GM21367 (cell line): ENCODE measurements around the gene MRPS25.

Experiments
- ATAC-seq: cut with Tn5 transposase; IDR thresholded peaks from one replicate; pipeline ENCODE4 v1.9.1; 2021; ENCODE audit not compliant: unreplicated experiment

MRPS25 gene

GRCh38 chr3:15083252-15083651 lies 18.1 kb upstream of the MRPS25 start:
- no peak for ATAC-seq

DNA sequence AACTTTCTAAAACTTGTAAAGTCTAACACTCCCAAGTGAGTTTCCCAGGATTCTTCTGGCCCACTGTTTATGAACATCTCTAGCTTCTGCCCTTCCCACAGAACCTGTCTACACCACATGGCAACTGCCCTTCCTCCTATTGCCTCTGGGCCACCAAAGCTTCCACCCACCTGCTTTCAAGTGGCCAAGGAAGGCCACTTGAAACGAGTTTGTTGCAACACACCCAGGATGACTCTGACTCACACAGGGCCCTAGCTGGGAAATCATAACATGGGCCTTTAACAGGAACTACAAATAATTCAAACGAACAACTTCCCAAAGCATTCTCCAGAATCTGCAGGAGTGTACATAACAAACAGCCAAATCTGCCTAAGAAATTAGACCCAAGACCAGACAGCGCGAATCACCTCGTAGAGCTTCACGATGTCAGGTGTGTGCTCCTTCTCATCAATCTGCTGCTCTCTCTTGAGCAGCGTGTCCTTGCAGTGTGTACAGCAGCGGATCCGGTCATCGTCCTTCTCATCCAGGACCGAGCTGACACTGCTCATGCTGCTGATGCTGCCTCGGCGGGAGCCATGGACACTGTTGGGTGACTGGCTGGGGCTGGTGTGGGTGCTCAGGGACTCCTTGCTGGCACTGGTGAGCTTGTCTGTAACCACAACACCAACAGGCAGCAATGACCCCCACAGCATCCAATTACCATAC lies 17.0 kb upstream of the MRPS25 start:
- no peak for ATAC-seq

DNA sequence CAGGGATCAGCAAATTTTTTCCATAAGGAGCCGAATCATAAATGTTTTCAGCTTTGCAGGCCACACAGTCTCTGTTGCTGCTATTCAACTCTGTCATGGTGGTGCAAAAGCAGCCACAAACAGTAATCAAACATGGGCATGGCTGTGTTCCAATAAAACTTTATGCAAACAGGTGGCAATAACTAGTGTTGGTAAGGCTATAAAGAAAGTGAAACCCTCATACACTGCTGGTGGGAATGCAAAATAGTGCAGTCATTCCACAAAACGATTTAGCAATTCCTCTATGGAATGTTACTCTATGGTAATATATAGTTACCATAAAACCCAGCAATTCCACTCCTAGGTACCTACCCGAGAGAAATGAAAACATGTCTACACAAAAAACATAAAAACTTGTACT lies 14.0 kb upstream of the MRPS25 start:
- ATAC-seq: no peak

DNA sequence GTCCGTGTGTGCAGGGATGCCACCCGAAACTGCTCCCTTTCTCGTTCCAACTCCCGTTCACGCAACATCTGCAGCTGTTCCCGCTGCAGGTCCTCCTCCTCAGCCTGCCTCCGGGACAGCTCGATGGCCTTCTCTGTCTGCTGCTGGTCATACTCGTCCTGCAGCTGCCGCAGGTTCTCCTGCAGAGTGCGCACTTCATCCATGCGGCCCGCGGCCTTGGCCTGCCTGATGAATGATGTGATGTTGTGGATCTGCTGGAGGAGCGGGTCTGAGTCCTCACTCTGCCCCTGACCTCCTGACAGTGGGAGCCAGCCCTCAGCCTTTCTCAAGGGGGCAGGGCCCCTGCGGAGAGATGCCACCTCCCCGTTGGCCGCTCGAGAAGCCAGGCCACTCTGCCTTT lies 9.4 kb upstream of the MRPS25 start:
- ATAC-seq: no peak

GRCh38 chr3:15071699-15072098 lies 6.6 kb upstream of the MRPS25 start:
- ATAC-seq: no peak

DNA sequence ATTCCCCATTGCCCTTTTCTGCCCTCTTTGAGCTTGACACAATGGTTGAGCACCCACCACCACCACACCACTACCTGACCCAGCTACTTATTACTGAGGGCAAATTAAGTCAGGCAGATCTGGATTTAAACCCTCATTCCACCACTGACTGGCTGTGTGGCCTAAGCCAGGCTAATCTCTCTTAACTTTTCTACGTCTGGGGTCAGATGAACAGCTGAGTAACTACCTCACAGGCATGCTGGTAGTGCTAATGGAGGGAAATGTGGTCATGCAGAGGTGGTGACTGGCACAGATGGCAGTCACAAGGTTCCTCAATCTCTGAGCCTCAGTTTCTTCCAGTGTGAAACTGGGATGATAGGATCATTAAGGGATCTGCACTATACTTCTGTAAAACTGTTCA lies 4.3 kb upstream of the MRPS25 start:
- ATAC-seq: no peak

DNA sequence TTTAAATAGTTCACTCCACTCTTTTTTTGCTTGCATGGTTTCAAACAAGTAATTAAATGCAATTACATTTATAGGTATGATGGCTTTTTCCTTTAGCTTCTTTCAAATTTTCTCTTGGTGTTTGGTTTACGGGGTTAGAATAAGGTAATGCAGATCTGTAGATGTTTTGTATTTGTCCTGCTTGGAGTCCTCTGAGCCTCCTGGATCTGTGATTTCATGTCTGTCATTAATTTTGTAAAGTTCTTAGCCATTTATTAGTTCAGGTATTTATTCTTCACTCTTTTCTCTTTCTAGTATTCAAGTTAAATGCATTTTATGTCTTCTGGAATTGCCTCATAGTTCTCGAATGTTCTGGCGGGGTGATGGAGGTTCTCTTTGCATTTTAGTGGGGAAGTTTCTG lies 1.4 kb upstream of the MRPS25 start:
- no peak for ATAC-seq

DNA sequence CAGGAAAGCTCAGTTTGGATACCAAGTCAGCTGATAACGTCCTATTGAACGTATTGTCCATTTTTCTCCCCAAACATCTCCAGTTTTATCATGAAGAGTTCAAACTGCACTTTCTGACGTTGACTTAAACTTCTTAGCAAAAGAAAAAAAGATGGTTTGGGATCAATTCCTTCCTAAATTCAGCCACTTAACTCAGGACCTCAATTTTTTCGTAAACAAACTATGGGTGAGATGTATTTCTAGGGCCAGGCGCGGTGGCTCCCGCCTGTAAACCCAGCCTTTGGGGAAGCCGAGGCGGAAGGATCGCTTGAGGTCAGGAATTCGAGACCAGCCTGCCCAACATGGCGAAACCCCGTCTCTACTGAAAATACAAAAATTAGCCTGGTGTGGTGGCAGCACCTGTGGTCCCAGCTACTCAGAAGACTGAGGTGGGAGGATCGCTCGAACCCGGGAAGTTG lies 464 bp upstream of the MRPS25 start:
- ATAC-seq: no peak

DNA sequence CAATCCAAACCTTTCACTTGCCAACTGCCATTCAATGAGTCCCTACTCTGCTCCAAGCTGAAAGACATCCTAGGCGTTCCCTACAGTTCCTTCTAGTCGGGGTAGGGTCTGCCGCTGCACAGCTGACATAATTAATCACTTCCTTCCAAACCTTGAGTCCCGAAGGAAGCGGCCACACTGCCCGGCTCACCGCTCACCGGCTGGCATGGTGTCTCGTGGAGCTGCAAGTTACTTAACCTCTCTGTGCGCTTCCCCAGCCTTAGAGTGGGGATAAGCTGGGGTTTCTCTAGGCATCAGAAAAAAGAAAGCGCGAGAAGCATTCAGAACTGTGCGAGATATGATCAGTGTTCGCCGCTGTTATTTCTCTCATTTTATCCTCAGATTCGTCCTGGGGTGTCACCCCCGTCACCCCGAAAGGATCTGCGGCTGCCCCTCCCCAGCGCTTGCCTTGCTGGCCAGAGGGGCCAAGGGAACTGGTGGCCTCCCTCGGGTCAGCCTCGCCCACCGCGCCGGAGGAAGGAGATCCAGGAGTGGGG lies 748 bp downstream of the MRPS25 start:
- ATAC-seq: peak; percentile 17

DNA sequence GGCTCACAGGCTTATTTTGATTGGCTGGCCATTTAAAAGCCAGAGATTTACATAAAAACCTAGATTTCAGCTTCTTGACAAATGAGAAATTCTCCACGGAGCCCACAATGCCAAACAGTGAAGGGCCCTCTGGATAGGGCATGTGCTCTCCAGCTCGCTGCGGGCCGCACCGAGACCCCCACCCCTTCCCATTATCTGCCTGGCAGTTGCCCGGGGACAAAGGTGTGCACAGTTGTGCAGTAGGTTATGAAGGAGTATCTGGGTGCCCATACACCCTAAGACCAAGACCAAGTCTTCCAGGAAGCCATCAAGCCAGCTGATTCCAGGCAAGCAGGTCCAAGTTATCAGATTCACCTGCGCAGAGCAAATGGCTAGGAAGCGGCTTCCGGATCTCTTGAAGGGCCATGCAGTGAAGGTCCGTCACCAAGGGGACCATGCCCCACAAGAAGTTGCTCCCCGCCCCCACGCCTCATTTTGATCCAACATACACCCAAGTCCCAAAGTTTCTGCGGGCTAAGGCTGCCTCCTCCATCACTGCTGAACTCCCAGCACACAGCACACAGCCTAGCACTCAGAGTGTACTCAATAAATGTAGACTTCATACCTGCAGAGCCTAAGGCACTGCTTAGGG lies 1.3 kb downstream of the MRPS25 start:
- ATAC-seq: no peak

DNA sequence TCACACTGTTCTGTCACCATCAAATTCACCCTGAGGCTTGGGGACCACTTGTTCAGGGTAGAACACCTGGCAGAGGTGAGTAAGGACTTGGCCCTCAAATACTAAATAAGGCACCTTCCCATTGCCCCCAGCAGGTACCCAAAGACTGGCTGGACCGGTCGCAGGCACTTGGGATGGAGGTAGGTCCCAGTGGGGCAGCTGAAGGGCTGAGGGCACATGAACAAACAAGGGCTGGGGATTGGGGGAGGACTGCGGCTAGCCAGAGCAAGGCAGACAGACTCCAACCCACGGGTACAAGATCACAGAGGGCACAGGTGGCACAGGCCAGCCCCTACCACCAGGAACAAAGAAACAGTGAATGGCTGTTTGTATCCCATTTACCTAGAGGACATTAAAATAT lies 1.9 kb downstream of the MRPS25 start:
- no peak for ATAC-seq

- no peak for ATAC-seq
Measured at GRCh38 chr3:15060029-15060428, 5.1 kb downstream of the MRPS25 start.

GRCh38 chr3:15056676-15057404 lies 8.3 kb downstream of the MRPS25 start:
- ATAC-seq: no peak

DNA sequence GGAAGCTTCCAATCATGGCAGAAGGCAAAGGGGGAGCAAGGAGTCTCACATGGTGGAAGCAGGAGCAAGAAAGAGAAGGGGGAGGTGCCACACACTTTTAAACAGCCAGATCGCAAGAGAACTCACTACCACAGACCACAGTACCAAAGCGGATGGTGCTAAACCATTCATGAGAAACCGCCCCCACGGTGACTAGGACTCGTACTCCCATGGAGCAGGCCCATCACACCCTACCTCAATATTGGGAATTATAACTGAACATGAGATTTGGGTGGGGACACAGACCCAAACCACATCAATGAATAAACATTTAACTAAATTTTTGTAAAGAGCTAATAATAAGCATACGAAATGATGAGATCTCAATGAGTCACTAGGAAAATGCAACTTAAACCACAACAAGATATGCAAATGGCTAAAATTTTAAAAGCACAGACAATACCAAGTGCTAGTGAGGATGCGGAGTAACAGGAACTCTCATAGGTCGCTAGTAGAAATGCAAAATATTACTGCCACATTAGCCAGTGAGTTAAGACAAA lies 10.0 kb downstream of the MRPS25 start:
- no peak for ATAC-seq

GRCh38 chr3:15053541-15053940 lies 11.6 kb downstream of the MRPS25 start:
- ATAC-seq: no peak

DNA sequence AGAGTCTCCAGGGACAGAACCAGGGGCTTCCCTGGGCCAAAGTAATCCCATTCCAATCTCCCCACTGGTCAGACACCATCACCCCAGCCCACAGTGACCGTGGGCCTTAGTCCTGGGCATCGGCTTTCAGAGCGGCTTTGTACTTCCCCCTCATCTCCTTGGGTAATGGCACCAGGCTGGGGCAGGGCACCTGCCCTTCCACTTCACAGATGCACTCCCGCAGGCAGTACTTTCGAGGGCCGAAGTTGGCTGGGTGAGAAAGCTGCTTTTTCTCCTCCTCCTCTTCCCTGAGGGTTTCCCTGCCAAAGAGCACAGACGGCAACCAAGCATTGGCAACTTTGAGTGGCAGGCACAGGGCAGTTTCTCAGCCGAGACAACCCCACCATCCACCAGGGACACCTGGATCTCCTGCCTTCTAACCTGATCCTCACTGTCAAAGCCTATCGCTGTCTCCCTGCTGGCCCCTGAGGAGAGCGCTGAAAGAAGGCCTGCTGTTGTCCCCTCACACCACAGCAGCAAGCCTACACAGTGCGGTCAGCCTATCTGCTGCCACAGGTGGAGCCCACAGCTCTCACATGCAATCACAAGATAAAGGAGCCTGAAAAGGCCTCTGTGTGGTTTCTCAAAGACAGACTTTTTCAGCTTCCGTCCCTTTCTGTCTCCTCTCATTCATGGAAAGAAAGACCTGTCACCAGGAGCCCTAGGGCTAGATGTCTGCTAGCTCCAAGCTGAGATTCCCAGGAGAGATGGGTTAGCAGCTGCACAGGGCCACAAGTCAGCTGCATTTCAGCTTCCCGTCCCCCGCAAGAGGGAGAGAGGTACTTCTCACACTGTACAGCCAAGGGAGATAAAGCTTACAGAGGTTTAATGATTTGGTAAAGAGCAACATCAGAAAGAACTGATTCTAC lies 12.5 kb downstream of the MRPS25 start:
- ATAC-seq: no peak

DNA sequence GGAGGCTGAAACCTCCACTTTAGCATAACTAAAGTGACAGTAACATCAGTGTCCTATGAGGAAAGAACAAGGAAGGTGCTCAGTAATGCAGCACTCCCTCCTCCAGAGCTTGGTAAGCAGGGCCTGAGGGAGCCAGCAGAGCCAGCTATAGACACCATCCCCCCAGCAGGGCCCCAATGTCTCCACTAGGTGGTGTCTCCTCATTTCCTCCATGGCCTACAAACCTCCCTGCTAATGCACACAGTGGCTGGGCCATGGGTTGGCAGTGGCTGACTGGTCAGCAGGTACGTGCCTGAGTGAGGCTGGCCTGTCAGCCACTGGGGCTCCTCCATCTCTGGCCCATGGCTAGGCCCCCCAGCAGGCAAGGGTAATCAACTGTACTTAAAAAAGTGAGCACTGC lies 13.6 kb downstream of the MRPS25 start:
- ATAC-seq: peak; percentile 57

GRCh38 chr3:15050405-15051092 lies 14.6 kb downstream of the MRPS25 start:
- ATAC-seq: peak; percentile 81

DNA sequence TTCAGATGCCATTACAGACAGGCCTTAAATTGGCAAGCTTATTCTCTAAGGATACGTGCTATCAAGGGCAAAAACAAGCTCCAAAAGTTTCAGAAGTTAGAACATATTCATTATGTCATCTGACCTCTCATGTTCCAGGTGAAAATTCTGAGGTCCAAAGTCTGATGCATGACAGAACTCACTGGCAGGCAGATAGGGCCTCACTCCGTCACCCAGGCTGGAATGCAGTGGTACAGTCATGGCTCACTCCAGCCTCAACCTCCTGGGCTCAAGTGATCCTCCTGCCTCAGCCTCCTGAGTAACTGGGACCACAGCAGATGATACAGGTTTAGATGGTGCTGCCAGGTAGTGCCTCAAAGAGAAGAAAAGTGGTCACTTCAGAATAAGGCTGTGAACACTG lies 15.5 kb downstream of the MRPS25 start:
- no peak for ATAC-seq

GRCh38 chr3:15045667-15046066 lies 19.4 kb downstream of the MRPS25 start:
- no peak for ATAC-seq
